Ishikawa (cell line): ENCODE measurements around the gene MEDAG.
A peak's percentile ranks its signal among the peaks of the same experiment; 100 is the strongest.

Source experiments
- CEBPB ChIP-seq: IDR thresholded peaks from 2 replicates; pipeline ENCODE4 v1.6.1; 2012
- CREB1 ChIP-seq: IDR thresholded peaks from 2 replicates; pipeline ENCODE4 v1.6.1; 2012; ENCODE audit warnings: low read depth
- EGR1 ChIP-seq: IDR thresholded peaks from 2 replicates; pipeline ENCODE4 v1.6.1; 2012
- EP300 ChIP-seq: IDR thresholded peaks from 2 replicates; pipeline ENCODE4 v1.6.1; 2012; ENCODE audit warnings: borderline replicate concordance
- FOXM1 ChIP-seq: IDR thresholded peaks from 2 replicates; pipeline ENCODE4 v1.6.1; 2012; ENCODE audit warnings: low read depth, borderline replicate concordance
- NFIC ChIP-seq: IDR thresholded peaks from 2 replicates; pipeline ENCODE4 v1.6.1; 2012
- RAD21 ChIP-seq: IDR thresholded peaks from 2 replicates; pipeline ENCODE4 v1.6.1; 2012; ENCODE audit warnings: low read depth
- TAF1 ChIP-seq: IDR thresholded peaks from 2 replicates; pipeline ENCODE4 v1.6.1; 2012; ENCODE audit warnings: low read depth, mild to moderate bottlenecking
- TCF12 ChIP-seq: IDR thresholded peaks from 2 replicates; pipeline ENCODE4 v1.6.1; 2012; ENCODE audit warnings: low read depth
- TEAD4 ChIP-seq: IDR thresholded peaks from 2 replicates; pipeline ENCODE4 v1.6.1; 2012
- YY1 ChIP-seq: IDR thresholded peaks from 2 replicates; pipeline ENCODE4 v1.6.1; 2012; ENCODE audit warnings: low read depth
- ZBTB7A ChIP-seq: IDR thresholded peaks from 2 replicates; pipeline ENCODE4 v1.6.1; 2012; ENCODE audit warnings: low read depth
- TF ChIP-seq, protein P1 (sequence below): IDR thresholded peaks from 2 replicates; pipeline ENCODE4 v1.6.1; 2012
- TF ChIP-seq, protein P2 (sequence below): IDR thresholded peaks from 2 replicates; pipeline ENCODE4 v1.6.1; 2012; ENCODE audit warnings: low read depth, mild to moderate bottlenecking
- TF ChIP-seq, protein P3 (sequence below): IDR thresholded peaks from 2 replicates; pipeline ENCODE4 v1.6.1; 2012

Gene MEDAG

DNA sequence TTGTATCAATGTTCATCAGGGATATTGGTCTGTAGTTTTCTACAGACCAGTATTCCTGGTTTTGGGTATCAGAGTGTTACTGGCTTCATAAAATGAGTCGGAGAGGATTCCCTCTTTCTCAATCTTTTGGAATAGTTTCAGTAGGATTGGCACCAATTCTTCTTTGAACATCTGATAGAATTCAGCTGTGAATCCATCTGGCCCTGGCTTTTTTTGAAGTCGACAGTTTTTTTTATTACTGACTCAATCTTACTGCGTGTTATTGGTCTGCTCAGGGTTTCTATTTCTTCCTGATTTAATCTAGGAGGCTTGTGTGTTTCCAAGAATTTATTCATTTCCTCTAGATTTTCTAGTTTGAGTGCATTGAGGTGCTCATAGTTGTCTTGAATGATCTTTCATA, 37.8 kb downstream of the MEDAG start:
- TF ChIP-seq NFIC (no peak), CEBPB (no peak), TEAD4 (no peak), TAF1 (no peak), EGR1 (no peak), ZBTB7A (no peak), FOXM1 (no peak), CREB1 (no peak), TCF12 (no peak), YY1 (no peak), EP300 (no peak), RAD21 (no peak)
- TF ChIP-seq, protein P1, sequence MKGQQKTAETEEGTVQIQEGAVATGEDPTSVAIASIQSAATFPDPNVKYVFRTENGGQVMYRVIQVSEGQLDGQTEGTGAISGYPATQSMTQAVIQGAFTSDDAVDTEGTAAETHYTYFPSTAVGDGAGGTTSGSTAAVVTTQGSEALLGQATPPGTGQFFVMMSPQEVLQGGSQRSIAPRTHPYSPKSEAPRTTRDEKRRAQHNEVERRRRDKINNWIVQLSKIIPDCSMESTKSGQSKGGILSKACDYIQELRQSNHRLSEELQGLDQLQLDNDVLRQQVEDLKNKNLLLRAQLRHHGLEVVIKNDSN = no peak
- TF ChIP-seq, protein P2, sequence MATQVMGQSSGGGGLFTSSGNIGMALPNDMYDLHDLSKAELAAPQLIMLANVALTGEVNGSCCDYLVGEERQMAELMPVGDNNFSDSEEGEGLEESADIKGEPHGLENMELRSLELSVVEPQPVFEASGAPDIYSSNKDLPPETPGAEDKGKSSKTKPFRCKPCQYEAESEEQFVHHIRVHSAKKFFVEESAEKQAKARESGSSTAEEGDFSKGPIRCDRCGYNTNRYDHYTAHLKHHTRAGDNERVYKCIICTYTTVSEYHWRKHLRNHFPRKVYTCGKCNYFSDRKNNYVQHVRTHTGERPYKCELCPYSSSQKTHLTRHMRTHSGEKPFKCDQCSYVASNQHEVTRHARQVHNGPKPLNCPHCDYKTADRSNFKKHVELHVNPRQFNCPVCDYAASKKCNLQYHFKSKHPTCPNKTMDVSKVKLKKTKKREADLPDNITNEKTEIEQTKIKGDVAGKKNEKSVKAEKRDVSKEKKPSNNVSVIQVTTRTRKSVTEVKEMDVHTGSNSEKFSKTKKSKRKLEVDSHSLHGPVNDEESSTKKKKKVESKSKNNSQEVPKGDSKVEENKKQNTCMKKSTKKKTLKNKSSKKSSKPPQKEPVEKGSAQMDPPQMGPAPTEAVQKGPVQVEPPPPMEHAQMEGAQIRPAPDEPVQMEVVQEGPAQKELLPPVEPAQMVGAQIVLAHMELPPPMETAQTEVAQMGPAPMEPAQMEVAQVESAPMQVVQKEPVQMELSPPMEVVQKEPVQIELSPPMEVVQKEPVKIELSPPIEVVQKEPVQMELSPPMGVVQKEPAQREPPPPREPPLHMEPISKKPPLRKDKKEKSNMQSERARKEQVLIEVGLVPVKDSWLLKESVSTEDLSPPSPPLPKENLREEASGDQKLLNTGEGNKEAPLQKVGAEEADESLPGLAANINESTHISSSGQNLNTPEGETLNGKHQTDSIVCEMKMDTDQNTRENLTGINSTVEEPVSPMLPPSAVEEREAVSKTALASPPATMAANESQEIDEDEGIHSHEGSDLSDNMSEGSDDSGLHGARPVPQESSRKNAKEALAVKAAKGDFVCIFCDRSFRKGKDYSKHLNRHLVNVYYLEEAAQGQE = no peak
- TF ChIP-seq, protein P3, sequence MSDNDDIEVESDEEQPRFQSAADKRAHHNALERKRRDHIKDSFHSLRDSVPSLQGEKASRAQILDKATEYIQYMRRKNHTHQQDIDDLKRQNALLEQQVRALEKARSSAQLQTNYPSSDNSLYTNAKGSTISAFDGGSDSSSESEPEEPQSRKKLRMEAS = no peak

DNA sequence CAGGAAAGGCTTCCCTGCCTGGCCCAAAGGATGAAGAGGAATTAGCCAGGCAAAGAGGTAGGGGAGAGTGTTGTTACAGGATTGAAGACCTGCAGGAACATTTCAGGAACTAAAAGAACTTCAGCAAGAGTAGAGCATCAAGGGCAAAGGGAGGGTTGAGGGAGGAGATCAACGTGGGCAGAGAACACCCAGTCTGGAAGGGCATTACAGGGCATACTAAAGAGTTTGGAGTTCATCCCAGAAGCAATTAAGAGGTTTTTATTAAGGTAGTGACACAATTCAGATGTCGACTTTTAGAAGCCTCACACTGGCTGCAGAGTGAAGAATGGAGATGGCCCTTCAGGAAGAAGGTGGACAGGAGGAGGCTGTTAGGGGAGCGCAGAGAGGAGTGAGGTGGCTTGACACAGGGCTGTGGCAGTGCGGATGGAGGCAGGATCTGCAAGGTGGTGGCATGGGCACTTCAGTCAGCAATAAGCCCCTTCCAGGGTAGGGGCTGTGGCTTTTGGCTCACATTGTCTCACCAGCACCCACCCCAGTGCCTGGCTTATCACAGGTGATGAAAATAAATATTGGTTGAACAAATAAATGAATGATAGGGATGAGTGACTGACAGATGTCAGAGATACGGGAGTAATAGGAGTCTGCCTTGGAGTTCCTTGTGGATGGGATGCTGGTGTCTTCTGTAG, 51.3 kb downstream of the MEDAG start:
- no peak for TF ChIP-seq ZBTB7A
- TF ChIP-seq, protein P1 = no peak
- no peak for TF ChIP-seq TCF12
- TF ChIP-seq NFIC = no peak

GRCh38 chr13:30959678-30960077, 53.6 kb downstream of the MEDAG start:
- TF ChIP-seq EGR1 (no peak), FOXM1 (no peak), RAD21 (no peak), YY1 (no peak), TAF1 (no peak), NFIC (no peak), TCF12 (no peak), TEAD4 (no peak), EP300 (no peak), ZBTB7A (no peak), CEBPB (no peak), CREB1 (no peak)
- TF ChIP-seq, protein P2 = no peak
- TF ChIP-seq, protein P1 = no peak
- TF ChIP-seq, protein P3 = no peak

DNA sequence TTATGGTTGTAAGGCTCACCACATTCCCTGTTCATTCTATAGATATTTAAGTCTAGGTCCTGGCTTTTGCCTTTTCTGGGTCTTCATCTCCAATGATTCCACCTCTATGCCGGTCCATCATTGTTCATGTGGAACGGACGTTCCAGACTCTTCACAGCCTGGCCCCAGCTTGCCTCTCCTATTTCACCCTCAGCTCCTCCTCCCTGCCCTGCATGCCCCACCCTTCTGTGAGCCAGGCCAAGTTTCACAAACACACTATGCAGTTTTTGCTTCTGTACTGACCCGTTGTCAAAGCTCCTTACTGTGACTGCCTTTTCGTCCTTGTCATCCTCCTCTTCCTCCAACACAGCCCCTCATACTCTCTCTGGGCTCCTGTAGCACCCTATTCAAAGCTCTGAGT, 57.7 kb downstream of the MEDAG start:
- TF ChIP-seq, protein P2 = no peak
- TF ChIP-seq NFIC = peak; percentile 38
